KOPT-K1 (cell line): ENCODE results near the gene TRAPPC4.

Experiments
- H3K27ac ChIP-seq: fragments of 200-600 bp; sonication (generic); 2 replicates; pipeline ENCODE4 v1.5.1; 2016; ENCODE audit warnings: antibody characterized with exemption, mild to moderate bottlenecking, low read depth, low read length; ENCODE audit not compliant: poor library complexity, severe bottlenecking
- H3K36me3 ChIP-seq: fragments of 200-600 bp; sonication (generic); 2 replicates; pipeline ENCODE4 v1.5.1; 2017; ENCODE audit warnings: antibody characterized with exemption, mild to moderate bottlenecking, low read length, moderate library complexity; ENCODE audit not compliant: insufficient read depth
- H3K9me3 ChIP-seq: fragments of 200-600 bp; sonication (generic); 2 replicates; pipeline ENCODE4 v1.5.1; 2017; ENCODE audit warnings: antibody characterized with exemption, low read length, mild to moderate bottlenecking; ENCODE audit not compliant: insufficient read depth, poor library complexity, severe bottlenecking

TRAPPC4 gene

DNA sequence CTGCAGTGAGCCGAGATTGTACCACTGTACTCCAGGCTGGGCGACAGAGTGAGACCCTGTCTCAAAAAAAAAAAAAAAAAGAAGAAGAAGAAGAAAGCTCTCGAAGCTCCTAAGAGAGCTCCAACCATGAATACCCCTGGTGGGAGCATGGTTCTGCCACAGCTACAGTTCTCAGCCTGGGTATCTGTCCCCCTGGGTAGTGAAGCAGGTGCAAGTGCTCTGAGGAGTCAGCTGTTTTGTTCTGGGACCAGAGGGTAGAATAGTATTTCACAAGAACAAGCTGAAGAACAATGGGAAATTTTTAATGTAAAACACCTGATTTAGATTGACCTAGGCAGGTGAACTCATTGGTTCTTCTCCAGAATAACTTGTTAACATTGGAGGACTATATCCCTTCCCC lies 42.7 kb downstream of the TRAPPC4 start:
- H3K36me3 ChIP-seq = no peaks in the 10 kb centered on the region
- no peak overlapping the region for H3K27ac ChIP-seq
- H3K9me3 ChIP-seq = no peaks in the 10 kb centered on the region

DNA sequence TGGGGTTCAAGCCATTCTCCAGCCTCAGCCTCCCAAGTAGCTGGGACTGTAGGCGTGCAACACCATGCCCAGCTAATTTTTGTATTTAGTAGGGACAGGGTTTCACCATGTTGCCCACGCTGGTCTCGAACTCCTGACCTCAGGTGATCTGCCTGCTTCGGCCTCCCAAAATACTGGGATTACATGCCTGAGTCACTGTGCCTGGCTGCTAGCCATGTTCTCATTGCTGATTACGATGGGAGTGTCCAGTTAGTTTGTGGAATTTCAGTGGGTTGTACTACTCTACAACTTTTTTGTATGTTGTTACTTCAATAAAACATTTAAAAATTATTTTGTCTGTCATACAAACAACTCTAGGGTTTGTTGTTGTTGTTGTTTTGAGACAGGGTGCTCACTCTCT lies 44.2 kb downstream of the TRAPPC4 start:
- Histone ChIP-seq H3K36me3 (no peaks in the 10 kb centered on the region), H3K9me3 (no peaks in the 10 kb centered on the region), H3K27ac (no peak overlapping the region)

GRCh38 chr11:119065369-119065768 lies 46.8 kb downstream of the TRAPPC4 start:
- peaks cover 11% of the 10 kb centered on the region; the same call in 1 of the 2 replicates for H3K36me3 ChIP-seq
- no peaks in the 10 kb centered on the region for H3K9me3 ChIP-seq
- H3K27ac ChIP-seq = no peak overlapping the region

- Histone ChIP-seq H3K27ac (peak within 1 kb of the TSS; percentile 77), H3K36me3 (peaks cover 33% of the 10 kb centered on the region), H3K9me3 (no peaks in the 10 kb centered on the region)
Measured at GRCh38 chr11:119067371-119068222, 49.0 kb downstream of the TRAPPC4 start, which contains the start of gene VPS11. TSS of gene VPS11 (plus strand) at chr11:119067818. CDS start at chr11:119067824, 6 bp downstream.
